22Rv1 (cell line): Measurements from ENCODE around the gene YAP1.

Experiments used
- ZFX ChIP-seq: fragments of 450-650 bp; IDR thresholded peaks from 2 replicates; pipeline ENCODE4 v1.6.1; 2017; ENCODE audit warnings: antibody characterized with exemption, borderline replicate concordance
- TF ChIP-seq, protein P1 (sequence below): fragments of 450-650 bp; IDR thresholded peaks from 2 replicates; pipeline ENCODE4 v1.5.1; 2017; ENCODE audit warnings: mild to moderate bottlenecking

DNA sequence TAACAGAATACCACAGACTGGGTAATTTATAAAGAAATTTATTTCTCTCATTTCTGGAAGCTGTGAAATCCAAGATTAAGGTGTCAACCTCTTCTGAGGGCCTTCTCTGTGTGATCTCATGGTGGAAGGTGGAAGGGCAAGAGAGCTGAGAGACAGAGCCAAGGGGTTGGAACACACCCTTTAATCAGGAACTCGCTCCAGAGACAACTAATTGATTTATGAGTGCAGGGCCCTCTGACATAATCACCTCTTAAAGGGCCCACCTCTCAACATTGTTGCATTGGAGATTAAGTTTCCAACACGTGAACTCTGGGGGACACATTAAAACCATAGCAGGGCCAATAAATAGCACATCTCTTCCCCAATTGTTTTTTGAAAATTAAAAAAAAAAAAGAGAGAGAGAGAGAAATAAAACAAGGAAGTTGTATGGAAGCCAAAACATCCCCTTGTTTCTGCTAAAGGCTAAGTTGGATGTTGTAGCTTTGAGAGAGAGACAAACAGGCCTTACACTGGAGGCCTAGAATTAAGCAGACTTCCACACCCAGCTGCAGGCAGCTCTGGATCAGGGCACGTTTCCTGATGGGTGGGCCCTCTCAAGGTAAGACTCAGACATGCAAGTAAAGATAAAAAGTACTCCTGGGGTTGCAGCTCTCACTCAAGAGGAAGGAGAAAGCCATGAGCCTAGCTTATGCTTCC is 142.9 kb downstream of the YAP1 start:
- TF ChIP-seq, protein P1, sequence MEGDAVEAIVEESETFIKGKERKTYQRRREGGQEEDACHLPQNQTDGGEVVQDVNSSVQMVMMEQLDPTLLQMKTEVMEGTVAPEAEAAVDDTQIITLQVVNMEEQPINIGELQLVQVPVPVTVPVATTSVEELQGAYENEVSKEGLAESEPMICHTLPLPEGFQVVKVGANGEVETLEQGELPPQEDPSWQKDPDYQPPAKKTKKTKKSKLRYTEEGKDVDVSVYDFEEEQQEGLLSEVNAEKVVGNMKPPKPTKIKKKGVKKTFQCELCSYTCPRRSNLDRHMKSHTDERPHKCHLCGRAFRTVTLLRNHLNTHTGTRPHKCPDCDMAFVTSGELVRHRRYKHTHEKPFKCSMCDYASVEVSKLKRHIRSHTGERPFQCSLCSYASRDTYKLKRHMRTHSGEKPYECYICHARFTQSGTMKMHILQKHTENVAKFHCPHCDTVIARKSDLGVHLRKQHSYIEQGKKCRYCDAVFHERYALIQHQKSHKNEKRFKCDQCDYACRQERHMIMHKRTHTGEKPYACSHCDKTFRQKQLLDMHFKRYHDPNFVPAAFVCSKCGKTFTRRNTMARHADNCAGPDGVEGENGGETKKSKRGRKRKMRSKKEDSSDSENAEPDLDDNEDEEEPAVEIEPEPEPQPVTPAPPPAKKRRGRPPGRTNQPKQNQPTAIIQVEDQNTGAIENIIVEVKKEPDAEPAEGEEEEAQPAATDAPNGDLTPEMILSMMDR: no peak
- TF ChIP-seq ZFX: no peak
